GM12878 (cell line): Measurements from ENCODE around the gene C14orf39. TPM values are rescaled to one million over a fixed set of nuclear protein-coding genes. Genes with fewer than 3 reads are reported as not detected.

Experiments used
- ATAC-seq: fragments of 200-7000 bp; cut with Tn5 transposase; 3 replicates; pipeline ENCODE4 v1.9.1; 2020; ENCODE audit warnings: mild to moderate bottlenecking, moderate library complexity
- Bru-seq: library from RNA; stranded (reverse); fragments of 400-500 nt; gene quantifications from one replicate; lab custom pipeline; 2021; lab: Mats Ljungman, UMichigan
- BruChase-seq, 2 experiments: library from RNA; stranded (reverse); fragments of 400-500 nt; gene quantifications; one replicate each; lab custom pipeline; 2021; lab: Mats Ljungman, UMichigan
- BruUV-seq: library from RNA; stranded (reverse); fragments of 400-500 nt; replicated peaks from 2 replicates; lab custom pipeline; 2021; lab: Mats Ljungman, UMichigan
- CTCF ChIA-PET: fragments of 300-600 bp; sonication (Branson Sonifier 250); formaldehyde crosslinking; extraction: SDS; loops from one replicate; lab custom pipeline; 2021; ENCODE audit warnings: inconsistent platforms; lab: Yijun Ruan, JAX
- POLR2A ChIA-PET: fragments of 350-600 bp; formaldehyde crosslinking; extraction: SDS; loops from one replicate; lab custom pipeline; 2021; ENCODE audit warnings: inconsistent platforms; lab: Charles Lee
- RAD21 ChIA-PET: fragments of 300-600 bp; sonication (Branson Sonifier 250); formaldehyde crosslinking; loops from one replicate; lab custom pipeline; 2023; ENCODE audit warnings: antibody characterized with exemption; ENCODE audit not compliant: unreplicated experiment; lab: Charles Lee
- SMC1A ChIA-PET: fragments of 300-600 bp; sonication (Branson Sonifier 250); formaldehyde crosslinking; loops from one replicate; lab custom pipeline; 2023; ENCODE audit not compliant: unreplicated experiment, uncharacterized antibody; lab: Charles Lee
- DNase-seq: peaks from one replicate; pipeline ENCODE4 v3.0.0-alpha.2; 2011; ENCODE audit warnings: low read depth, low spot score
- FAIRE-seq: peaks from 3 replicates; lab custom pipeline; 2011; peaks lifted over from hg19 to GRCh38; lab: Jason Lieb, UNC
- H2AFZ ChIP-seq: 2 replicates; pipeline ENCODE4 v1.6.0; 2011; ENCODE audit warnings: low read depth, low read length, control low read depth; ENCODE audit not compliant: control insufficient read depth
- H3K27ac ChIP-seq: 2 replicates; pipeline ENCODE4 v1.5.1; 2011; ENCODE audit warnings: control low read depth; ENCODE audit not compliant: control insufficient read depth, insufficient read depth
- H3K27me3 ChIP-seq, 2 experiments: replicated peaks in 1 of 2; 2 replicates each; pipeline versions ENCODE4 v1.6.0 to v1.6.1; 2011; ENCODE audit warnings: low read length in 1 of 2; ENCODE audit not compliant: control insufficient read depth in 2 of 2, insufficient read depth in 2 of 2
- H3K36me3 ChIP-seq, 2 experiments: 2 replicates each; pipeline ENCODE4 v1.5.1; 2011; ENCODE audit warnings: low read length in 1 of 2; ENCODE audit not compliant: control insufficient read depth in 2 of 2, insufficient read depth in 2 of 2
- H3K4me1 ChIP-seq: 2 replicates; pipeline ENCODE4 v1.6.1; 2011; ENCODE audit warnings: mild to moderate bottlenecking, low read length, moderate library complexity, mixed read lengths; ENCODE audit not compliant: control insufficient read depth, insufficient read depth
- H3K4me2 ChIP-seq: 2 replicates; pipeline ENCODE4 v1.6.0; 2011; ENCODE audit warnings: control low read depth; ENCODE audit not compliant: control insufficient read depth, insufficient read depth
- H3K4me3 ChIP-seq: fragments of 200-600 bp; sonication (generic); 2 replicates; pipeline ENCODE4 v1.5.1; 2016
- H3K79me2 ChIP-seq: 2 replicates; pipeline ENCODE4 v1.6.0; 2011; ENCODE audit warnings: low read length; ENCODE audit not compliant: control insufficient read depth, insufficient read depth
- H3K9ac ChIP-seq: 2 replicates; pipeline ENCODE4 v1.8.0; 2011; ENCODE audit warnings: low read length, control low read depth, mixed read lengths; ENCODE audit not compliant: control insufficient read depth, insufficient read depth
- H3K9me3 ChIP-seq: replicated peaks from 3 replicates; pipeline ENCODE4 v1.5.1; 2011; ENCODE audit warnings: mild to moderate bottlenecking, low read length; ENCODE audit not compliant: control insufficient read depth, insufficient read depth
- H4K20me1 ChIP-seq: 2 replicates; pipeline ENCODE4 v1.6.0; 2011; ENCODE audit not compliant: control insufficient read depth, insufficient read depth
- ATF7 ChIP-seq: fragments of 450-650 bp; IDR thresholded peaks from 2 replicates; pipeline ENCODE4 v1.6.1; 2016; ENCODE audit warnings: low read depth, mild to moderate bottlenecking
- CHD1 ChIP-seq: IDR thresholded peaks from 2 replicates; pipeline ENCODE4 v1.6.1; 2012; ENCODE audit warnings: low read depth, low read length, improper control_type of control experiment
- CREM ChIP-seq: IDR thresholded peaks from 2 replicates; pipeline ENCODE4 v1.6.1; 2014; ENCODE audit warnings: antibody characterized with exemption, low read depth
- EP300 ChIP-seq, 2 experiments: fragments of 150-350 bp in 1 of 2; IDR thresholded peaks; 2 replicates each; pipeline ENCODE4 v1.6.1; 2011 to 2012; ENCODE audit warnings: low read depth in 2 of 2, low read length in 2 of 2, borderline replicate concordance in 1 of 2, improper control_type of control experiment in 1 of 2, inconsistent platforms in 1 of 2; ENCODE audit not compliant: control insufficient read depth in 1 of 2
- FOS ChIP-seq: IDR thresholded peaks from 3 replicates; pipeline ENCODE4 v1.6.1; 2011; ENCODE audit warnings: borderline replicate concordance; ENCODE audit not compliant: insufficient read length; ENCODE audit errors: extremely low read depth
- KDM1A ChIP-seq: fragments of 200-600 bp; sonication (generic); IDR thresholded peaks from 2 replicates; pipeline ENCODE4 v1.6.1; 2016; ENCODE audit warnings: borderline replicate concordance
- NFYA ChIP-seq: IDR thresholded peaks from 2 replicates; pipeline ENCODE4 v1.6.1; 2011; ENCODE audit warnings: low read depth, mild to moderate bottlenecking, low read length, improper control_type of control experiment, borderline replicate concordance
- NR2C1 ChIP-seq: fragments of 450-650 bp; IDR thresholded peaks from 2 replicates; pipeline ENCODE4 v1.6.1; 2017; ENCODE audit warnings: antibody characterized with exemption, mild to moderate bottlenecking, moderate library complexity
- RBBP5 ChIP-seq: fragments of 200-600 bp; sonication (generic); conservative IDR thresholded peaks from 2 replicates; pipeline ENCODE4 v1.6.1; 2016
- RELA ChIP-seq: fragments of 450-650 bp; IDR thresholded peaks from 2 replicates; pipeline ENCODE4 v1.8.0; 2014; ENCODE audit warnings: borderline replicate concordance; ENCODE audit not compliant: partially characterized antibody
- SP1 ChIP-seq: IDR thresholded peaks from one replicate; pipeline ENCODE4 v1.6.1; 2011; ENCODE audit warnings: low read depth, low read length
- TARDBP ChIP-seq: IDR thresholded peaks from 2 replicates; pipeline ENCODE4 v1.6.1; 2016; ENCODE audit warnings: borderline replicate concordance
- TBL1XR1 ChIP-seq: IDR thresholded peaks from 2 replicates; pipeline ENCODE4 v1.6.1; 2012; ENCODE audit warnings: low read depth, low read length, improper control_type of control experiment
- WRNIP1 ChIP-seq: IDR thresholded peaks from 2 replicates; pipeline ENCODE4 v1.6.1; 2011; ENCODE audit warnings: low read depth, low read length, improper control_type of control experiment, borderline replicate concordance
- YBX1 ChIP-seq: fragments of 450-650 bp; IDR thresholded peaks from 2 replicates; pipeline ENCODE4 v1.6.1; 2016; ENCODE audit warnings: antibody characterized with exemption
- ZNF217 ChIP-seq: fragments of 450-650 bp; IDR thresholded peaks from 2 replicates; pipeline ENCODE4 v1.6.1; 2017; ENCODE audit warnings: antibody characterized with exemption, mild to moderate bottlenecking
- ZNF274 ChIP-seq: IDR thresholded peaks from one replicate; pipeline ENCODE4 v1.8.0; 2011; ENCODE audit not compliant: insufficient read length, insufficient read depth
- WGBS: methylation state at CpG from one replicate; pipeline ENCODE4 v1.1.6; 2016; ENCODE audit warnings: low lambda C conversion rate; ENCODE audit not compliant: insufficient replicate concordance, insufficient coverage; ENCODE audit errors: missing lambda C conversion rate; 5-methylcytosine and 5-hydroxymethylcytosine counted together
- in situ Hi-C: fragments of 300-500 bp; cut with MboI; formaldehyde crosslinking; loops from 9 replicates; pipeline ENCODE4 v1.14.3; 2018; ENCODE audit warnings: mixed read lengths
- intact Hi-C: fragments of 100-400 bp; cut with micrococcal nuclease; formaldehyde crosslinking; loops from one replicate; pipeline ENCODE4 v1.14.2; 2022; ENCODE audit not compliant: unreplicated experiment
- long read RNA-seq, 2 experiments: library from polyadenylated mRNA; unstranded; transcript quantifications; one replicate each; pipeline ENCODE4 v2.0.0, GENCODE V29; 2019 to 2020
- polyA minus RNA-seq, 3 experiments: library from RNA; depleted of rRNA, polyadenylated mRNA; stranded (reverse); fragments of >200 nt; gene quantifications; 2 replicates each; pipeline ENCODE4 v1.2.3, GENCODE V29; 2011
- polyA plus RNA-seq, 11 experiments: library from polyadenylated mRNA; depleted of rRNA in 4 of 11; unstranded in 6 of 11; stranded (reverse) in 5 of 11; fragments of >200 nt; fragmentation: Nextera tagmentation in 4 of 11; fragmentation: Illumina TruSeq in 1 of 11; extraction: Ambion mirVana in 4 of 11; extraction: Trizol in 1 of 11; gene quantifications; 1 replicate in 1 of 11; 2 replicates in 10 of 11; pipeline versions ENCODE4 v1.2.1 to v1.2.3, GENCODE V29; 2011 to 2016; ENCODE audit warnings: inconsistent platforms in 2 of 11, missing spikeins in 2 of 11, low read depth in 1 of 11
- total RNA-seq, 4 experiments: library from RNA; depleted of rRNA in 3 of 4; stranded (reverse); fragments of >200 nt in 3 of 4; fragmentation: Illumina TruSeq in 1 of 4; extraction: Trizol in 1 of 4; gene quantifications; 2 replicates each; pipeline versions ENCODE4 v1.2.1 to v1.2.3, GENCODE V29; 2013 to 2021
- TF ChIP-seq, protein P1 (sequence below), 3 experiments: IDR thresholded peaks in 2 of 3; conservative IDR thresholded peaks in 1 of 3; 2 replicates each; pipeline ENCODE4 v1.5.1; 2011; ENCODE audit warnings: low read depth in 3 of 3, low read length in 3 of 3, mild to moderate bottlenecking in 3 of 3, control low read depth in 2 of 3, moderate library complexity in 2 of 3, inconsistent platforms in 1 of 3, mixed read lengths in 1 of 3; ENCODE audit not compliant: control insufficient read depth in 2 of 3, insufficient read depth in 1 of 3; ENCODE audit errors: extremely low read depth in 1 of 3

The C14orf39 gene, protein sequence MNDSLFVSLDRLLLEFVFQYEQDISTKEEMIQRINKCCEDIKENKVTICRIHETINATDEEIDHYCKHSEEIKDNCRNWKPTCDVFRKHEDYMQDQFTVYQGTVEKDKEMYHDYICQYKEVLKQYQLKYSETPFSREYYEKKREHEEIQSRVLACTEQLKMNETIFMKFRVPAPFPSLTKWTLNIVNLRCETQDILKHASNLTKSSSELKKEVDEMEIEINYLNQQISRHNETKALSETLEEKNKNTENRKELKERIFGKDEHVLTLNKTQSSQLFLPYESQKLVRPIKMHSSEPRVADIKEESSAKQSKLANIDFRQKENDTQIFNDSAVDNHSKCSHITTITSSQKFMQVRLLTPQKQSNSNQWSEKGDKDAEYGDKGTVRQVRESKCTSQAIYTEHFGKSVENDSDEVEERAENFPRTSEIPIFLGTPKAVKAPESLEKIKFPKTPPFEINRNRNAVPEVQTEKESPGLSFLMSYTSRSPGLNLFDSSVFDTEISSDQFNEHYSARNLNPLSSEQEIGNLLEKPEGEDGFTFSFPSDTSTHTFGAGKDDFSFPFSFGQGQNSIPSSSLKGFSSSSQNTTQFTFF
- not detected in 2 replicates for total RNA-seq (2013; cell fraction: nucleolus; rRNA removed)
- total RNA-seq (2014; rRNA removed) (not detected in 2 replicates), total RNA-seq (2014; rRNA removed; fragmentation: Illumina TruSeq; extraction: Trizol) (not detected in 2 replicates), total RNA-seq (2021) (not detected in 2 replicates), polyA plus RNA-seq (2011; rRNA removed) (0.39 TPM in 1 of 2 replicates, not detected in the other), polyA plus RNA-seq (2014; fragmentation: Illumina TruSeq; extraction: Trizol) (not detected in 2 replicates), polyA plus RNA-seq (2014; fragmentation: Nextera tagmentation; extraction: Ambion mirVana) (under 1 TPM; 0.24 to 0.31 TPM), polyA plus RNA-seq (2014; rRNA removed) (not detected in 2 replicates), polyA plus RNA-seq (2016; fragmentation: Nextera tagmentation; extraction: Ambion mirVana) (not detected), polyA minus RNA-seq (2011; rRNA and poly(A)+ RNA removed) (not detected in 2 replicates), Bru-seq, nascent RNA (percentile 2 among the genes with signal in this experiment), BruChase-seq, experiment 1, labeled RNA remaining after a 6-hour chase (percentile 2 among the genes with signal in this experiment), BruChase-seq, experiment 2, labeled RNA remaining after a 2-hour chase (percentile 4 among the genes with signal in this experiment)
- polyA plus RNA-seq (2011; ENCODE audit: low read depth) = not detected
- not detected in 2 replicates for polyA plus RNA-seq (2011; cell fraction: cytosol; rRNA removed)
- polyA plus RNA-seq (2011; cell fraction: nucleus; rRNA removed) = not detected in 2 replicates
- not detected in 2 replicates for polyA plus RNA-seq (2012)
- not detected in 2 replicates for polyA minus RNA-seq (2011; cell fraction: cytosol; rRNA and poly(A)+ RNA removed)
- polyA minus RNA-seq (2011; cell fraction: nucleus; rRNA and poly(A)+ RNA removed) = not detected in 2 replicates
- long read RNA-seq, experiment 1 = 0 reads
- long read RNA-seq, experiment 2 = 0 reads

GRCh38 chr14:60485598-60486251 is at the start of gene C14orf39:
Gene C14orf39 (minus strand): TSS chr14:60486063. CDS start chr14:60485078, 985 bp downstream.
- SMC1A ChIA-PET = no interaction called here
- 52% methylated on average over 53 of the region's 57 CpGs for WGBS
- TF ChIP-seq TARDBP (no peak), WRNIP1 (no peak), ZNF274 (no peak), ZNF217 (no peak), YBX1 (no peak), FOS (no peak), CHD1 (no peak), KDM1A (no peak), NR2C1 (no peak), RBBP5 (no peak), ATF7 (no peak), SP1 (no peak), TBL1XR1 (no peak), EP300 (IDR thresholded peaks at IDR 0.05; ENCODE audit: borderline replicate concordance in 1 of 2, control insufficient read depth in 1 of 2, low read depth in 2 of 2, low read length in 2 of 2) (no peak), NFYA (no peak), RELA (no peak), CREM (no peak)
- TF ChIP-seq, protein P1, sequence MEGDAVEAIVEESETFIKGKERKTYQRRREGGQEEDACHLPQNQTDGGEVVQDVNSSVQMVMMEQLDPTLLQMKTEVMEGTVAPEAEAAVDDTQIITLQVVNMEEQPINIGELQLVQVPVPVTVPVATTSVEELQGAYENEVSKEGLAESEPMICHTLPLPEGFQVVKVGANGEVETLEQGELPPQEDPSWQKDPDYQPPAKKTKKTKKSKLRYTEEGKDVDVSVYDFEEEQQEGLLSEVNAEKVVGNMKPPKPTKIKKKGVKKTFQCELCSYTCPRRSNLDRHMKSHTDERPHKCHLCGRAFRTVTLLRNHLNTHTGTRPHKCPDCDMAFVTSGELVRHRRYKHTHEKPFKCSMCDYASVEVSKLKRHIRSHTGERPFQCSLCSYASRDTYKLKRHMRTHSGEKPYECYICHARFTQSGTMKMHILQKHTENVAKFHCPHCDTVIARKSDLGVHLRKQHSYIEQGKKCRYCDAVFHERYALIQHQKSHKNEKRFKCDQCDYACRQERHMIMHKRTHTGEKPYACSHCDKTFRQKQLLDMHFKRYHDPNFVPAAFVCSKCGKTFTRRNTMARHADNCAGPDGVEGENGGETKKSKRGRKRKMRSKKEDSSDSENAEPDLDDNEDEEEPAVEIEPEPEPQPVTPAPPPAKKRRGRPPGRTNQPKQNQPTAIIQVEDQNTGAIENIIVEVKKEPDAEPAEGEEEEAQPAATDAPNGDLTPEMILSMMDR (IDR thresholded peaks at IDR 0.05 in 2 of 3, conservative IDR thresholded peaks at IDR 0.05 in 1 of 3; ENCODE audit: control insufficient read depth in 2 of 3, extremely low read depth in 1 of 3, insufficient read depth in 1 of 3, low read depth in 3 of 3, low read length in 3 of 3) = no peak
- TF ChIP-seq, all 136 proteins: peak for 0
- H2AFZ ChIP-seq = no peak within 1 kb of the TSS
- no TSS peak for BruUV-seq
- in situ Hi-C loops (no loop called here), intact Hi-C loops (no loop called here)
- no peak within 1 kb of the TSS; the same call in 1 of the 2 replicates for H3K4me2 ChIP-seq
- no peak for DNase-seq
- H3K27me3 ChIP-seq = peaks cover 0 to 3% of the 10 kb centered on the region in 2 experiments; a peak in 3 of 4 replicates
- ChIA-PET CTCF (no interaction called here), POLR2A (no interaction called here), RAD21 (no interaction called here)
- H3K9ac ChIP-seq = no peak within 1 kb of the TSS
- H3K4me3 ChIP-seq = no peak within 1 kb of the TSS
- no peaks in the 10 kb centered on the region for H3K79me2 ChIP-seq
- H4K20me1 ChIP-seq = no peaks in the 10 kb centered on the region
- ATAC-seq = peak; percentile 18; the same call in 2 of the 3 replicates
- H3K27ac ChIP-seq = no peak within 1 kb of the TSS
- FAIRE-seq = no peak
- H3K4me1 ChIP-seq = no peaks in the 10 kb centered on the region
- no peaks in the 10 kb centered on the region for H3K36me3 ChIP-seq
- H3K9me3 ChIP-seq = no peaks in the 10 kb centered on the region
